ENCODE results near the gene FGF11. TPM values are rescaled to one million over a fixed set of nuclear protein-coding genes. Genes with fewer than 3 reads are reported as not detected.

FGF11 gene
- total RNA-seq, 1 donor from 2014 or later, result 22.4 TPM

DNA sequence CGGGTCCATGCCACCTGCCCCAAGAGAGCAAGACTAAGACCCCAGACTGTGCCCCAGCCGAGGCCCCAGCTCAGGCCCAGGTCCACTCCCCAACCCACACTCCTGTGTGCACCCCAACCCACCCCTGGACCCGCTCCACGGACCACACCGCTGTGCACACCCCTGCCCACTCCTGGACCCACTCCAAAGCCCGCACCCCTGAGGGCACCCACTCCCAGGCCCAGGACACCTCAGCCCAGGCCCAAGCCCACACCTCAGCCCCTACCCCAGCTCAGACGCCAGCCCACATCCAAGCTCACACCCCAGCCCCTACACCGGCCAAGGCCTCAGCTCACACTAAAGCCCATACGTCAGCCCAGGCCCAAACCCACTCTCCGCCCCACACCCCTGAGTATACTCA is 9.6 kb upstream of the FGF11 start:
- FAIRE-seq, result no peak
- no peaks in the 10 kb centered on the region for H3K4me1 Mint-ChIP-seq (ENCODE audit: low read depth, unreplicated experiment)
- H3K4me3 ChIP-seq (ENCODE audit: insufficient read depth, low read depth, low read length), result no peak overlapping the region
- no peak overlapping the region for H3K4me3 Mint-ChIP-seq (ENCODE audit: unreplicated experiment)
- H3K27me3 ChIP-seq (ENCODE audit: insufficient read depth, low read length), result no peaks in the 10 kb centered on the region
- no peak overlapping the region for H3K27ac Mint-ChIP-seq (ENCODE audit: unreplicated experiment)
- H3K9me3 Mint-ChIP-seq (ENCODE audit: unreplicated experiment), result peaks cover 2% of the 10 kb centered on the region
- H3K36me3 ChIP-seq (ENCODE audit: insufficient read depth, low read length), result no peaks in the 10 kb centered on the region
- H3K27ac ChIP-seq (ENCODE audit: low read depth, low read length), result no peak overlapping the region
- no peaks in the 10 kb centered on the region for H3K9me3 ChIP-seq (ENCODE audit: insufficient read depth, low read depth, low read length)
- peaks cover 3% of the 10 kb centered on the region for H3K36me3 Mint-ChIP-seq (ENCODE audit: low read depth, unreplicated experiment)
- no peaks in the 10 kb centered on the region for H3K4me1 ChIP-seq (ENCODE audit: insufficient read depth, low read length)
- no peak overlapping the region for H3K9ac ChIP-seq (ENCODE audit: low read length)
- no peak for DNase-seq (ENCODE audit: low read depth)
- no peak for TF ChIP-seq EZH2 (IDR thresholded peaks at IDR 0.05; ENCODE audit: insufficient read depth, low read length)
- TF ChIP-seq, protein P1, sequence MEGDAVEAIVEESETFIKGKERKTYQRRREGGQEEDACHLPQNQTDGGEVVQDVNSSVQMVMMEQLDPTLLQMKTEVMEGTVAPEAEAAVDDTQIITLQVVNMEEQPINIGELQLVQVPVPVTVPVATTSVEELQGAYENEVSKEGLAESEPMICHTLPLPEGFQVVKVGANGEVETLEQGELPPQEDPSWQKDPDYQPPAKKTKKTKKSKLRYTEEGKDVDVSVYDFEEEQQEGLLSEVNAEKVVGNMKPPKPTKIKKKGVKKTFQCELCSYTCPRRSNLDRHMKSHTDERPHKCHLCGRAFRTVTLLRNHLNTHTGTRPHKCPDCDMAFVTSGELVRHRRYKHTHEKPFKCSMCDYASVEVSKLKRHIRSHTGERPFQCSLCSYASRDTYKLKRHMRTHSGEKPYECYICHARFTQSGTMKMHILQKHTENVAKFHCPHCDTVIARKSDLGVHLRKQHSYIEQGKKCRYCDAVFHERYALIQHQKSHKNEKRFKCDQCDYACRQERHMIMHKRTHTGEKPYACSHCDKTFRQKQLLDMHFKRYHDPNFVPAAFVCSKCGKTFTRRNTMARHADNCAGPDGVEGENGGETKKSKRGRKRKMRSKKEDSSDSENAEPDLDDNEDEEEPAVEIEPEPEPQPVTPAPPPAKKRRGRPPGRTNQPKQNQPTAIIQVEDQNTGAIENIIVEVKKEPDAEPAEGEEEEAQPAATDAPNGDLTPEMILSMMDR (IDR thresholded peaks at IDR 0.05; ENCODE audit: insufficient read depth, low read depth, low read length), result no peak
- no peaks in the 10 kb centered on the region for H3K79me2 ChIP-seq (ENCODE audit: insufficient read depth, low read length)
- H3K27me3 Mint-ChIP-seq (ENCODE audit: low read depth, unreplicated experiment), result peaks cover 5% of the 10 kb centered on the region
- H2AFZ ChIP-seq (ENCODE audit: low read depth, low read length), result no peak overlapping the region
- no peak overlapping the region for H3K4me2 ChIP-seq (ENCODE audit: low read length)
- no peaks in the 10 kb centered on the region for H4K20me1 ChIP-seq (ENCODE audit: insufficient read depth, low read length)

DNA sequence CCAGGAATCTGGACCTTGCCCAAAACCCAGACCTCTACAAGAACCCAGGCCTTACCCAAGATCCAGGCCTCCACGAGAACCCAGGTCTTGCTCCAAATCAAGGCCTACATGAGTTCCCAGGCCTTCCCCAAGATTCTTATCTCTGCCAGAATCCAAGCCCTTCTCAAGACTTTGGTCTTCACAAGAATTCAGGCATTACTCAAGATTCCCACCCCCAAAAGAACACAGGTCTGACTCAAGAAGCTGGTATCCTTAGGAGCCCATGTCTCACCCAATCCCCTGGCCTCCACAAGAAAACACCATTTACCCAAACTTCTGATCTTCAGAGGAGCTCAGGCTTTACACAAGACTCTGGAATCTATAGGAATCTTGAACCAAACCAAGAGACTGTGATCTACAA is 8.1 kb upstream of the FGF11 start:
- no peak overlapping the region for H3K27ac Mint-ChIP-seq (ENCODE audit: unreplicated experiment)
- no peak overlapping the region for H3K9ac ChIP-seq (ENCODE audit: low read length)
- no peaks in the 10 kb centered on the region for H3K27me3 ChIP-seq (ENCODE audit: insufficient read depth, low read length)
- H3K4me1 ChIP-seq (ENCODE audit: insufficient read depth, low read length), result peaks cover 3% of the 10 kb centered on the region
- H3K79me2 ChIP-seq (ENCODE audit: insufficient read depth, low read length), result no peaks in the 10 kb centered on the region
- no peak overlapping the region for H3K4me2 ChIP-seq (ENCODE audit: low read length)
- DNase-seq (ENCODE audit: low read depth) (no peak), FAIRE-seq (no peak)
- H3K36me3 ChIP-seq (ENCODE audit: insufficient read depth, low read length), result no peaks in the 10 kb centered on the region
- H3K27ac ChIP-seq (ENCODE audit: low read depth, low read length), result no peak overlapping the region
- no peaks in the 10 kb centered on the region for H3K4me1 Mint-ChIP-seq (ENCODE audit: low read depth, unreplicated experiment)
- H3K36me3 Mint-ChIP-seq (ENCODE audit: low read depth, unreplicated experiment), result peaks cover under 1% of the 10 kb centered on the region
- H3K4me3 ChIP-seq (ENCODE audit: insufficient read depth, low read depth, low read length), result no peak overlapping the region
- no peak overlapping the region for H3K4me3 Mint-ChIP-seq (ENCODE audit: unreplicated experiment)
- TF ChIP-seq, protein P1 (IDR thresholded peaks at IDR 0.05; ENCODE audit: insufficient read depth, low read depth, low read length), result no peak
- no peak for TF ChIP-seq EZH2 (IDR thresholded peaks at IDR 0.05; ENCODE audit: insufficient read depth, low read length)
- H4K20me1 ChIP-seq (ENCODE audit: insufficient read depth, low read length), result no peaks in the 10 kb centered on the region
- H3K9me3 ChIP-seq (ENCODE audit: insufficient read depth, low read depth, low read length), result no peaks in the 10 kb centered on the region
- peaks cover 2% of the 10 kb centered on the region for H3K9me3 Mint-ChIP-seq (ENCODE audit: unreplicated experiment)
- H2AFZ ChIP-seq (ENCODE audit: low read depth, low read length), result no peak overlapping the region
- H3K27me3 Mint-ChIP-seq (ENCODE audit: low read depth, unreplicated experiment), result peaks cover 5% of the 10 kb centered on the region

DNA sequence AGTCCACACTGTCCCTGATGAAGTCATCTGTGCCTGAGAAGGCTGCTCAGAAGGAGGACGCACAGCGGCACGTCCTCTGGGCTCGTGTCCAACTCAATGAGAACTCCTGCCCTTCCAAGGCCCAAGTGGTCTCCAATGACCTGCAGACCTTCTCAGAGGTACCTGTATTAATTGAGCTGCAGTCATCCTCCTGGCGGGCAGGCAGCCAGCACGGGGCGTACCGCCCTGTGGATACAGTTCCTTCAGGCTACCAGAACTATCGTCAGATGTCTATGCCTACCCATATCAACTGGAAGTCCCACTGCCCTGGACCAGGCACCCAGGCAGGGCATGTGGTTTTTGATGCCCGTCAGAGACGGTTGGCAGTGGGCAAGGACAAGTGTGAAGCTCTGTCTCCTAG is 7.0 kb upstream of the FGF11 start:
- Histone ChIP-seq H3K79me2 (ENCODE audit: insufficient read depth, low read length) (no peaks in the 10 kb centered on the region), H3K4me3 (ENCODE audit: insufficient read depth, low read depth, low read length) (no peak overlapping the region), H3K36me3 (ENCODE audit: insufficient read depth, low read length) (no peaks in the 10 kb centered on the region), H3K4me1 (ENCODE audit: insufficient read depth, low read length) (peaks cover 6% of the 10 kb centered on the region), H3K9ac (ENCODE audit: low read length) (no peak overlapping the region), H3K27ac (ENCODE audit: low read depth, low read length) (no peak overlapping the region), H4K20me1 (ENCODE audit: insufficient read depth, low read length) (no peaks in the 10 kb centered on the region), H2AFZ (ENCODE audit: low read depth, low read length) (no peak overlapping the region), H3K27me3 (ENCODE audit: insufficient read depth, low read length) (peaks cover 3% of the 10 kb centered on the region), H3K9me3 (ENCODE audit: insufficient read depth, low read depth, low read length) (no peaks in the 10 kb centered on the region), H3K4me2 (ENCODE audit: low read length) (no peak overlapping the region)
- no peaks in the 10 kb centered on the region for H3K4me1 Mint-ChIP-seq (ENCODE audit: low read depth, unreplicated experiment)
- H3K9me3 Mint-ChIP-seq (ENCODE audit: unreplicated experiment), result peaks cover 2% of the 10 kb centered on the region
- FAIRE-seq (no peak), DNase-seq (ENCODE audit: low read depth) (no peak)
- TF ChIP-seq, protein P1 (IDR thresholded peaks at IDR 0.05; ENCODE audit: insufficient read depth, low read depth, low read length), result no peak
- TF ChIP-seq EZH2 (IDR thresholded peaks at IDR 0.05; ENCODE audit: insufficient read depth, low read length), result no peak
- H3K27me3 Mint-ChIP-seq (ENCODE audit: low read depth, unreplicated experiment), result peaks cover 5% of the 10 kb centered on the region
- no peak overlapping the region for H3K4me3 Mint-ChIP-seq (ENCODE audit: unreplicated experiment)
- H3K27ac Mint-ChIP-seq (ENCODE audit: unreplicated experiment), result no peak overlapping the region
- H3K36me3 Mint-ChIP-seq (ENCODE audit: low read depth, unreplicated experiment), result no peaks in the 10 kb centered on the region
